ENCODE data around the gene STK17B.
"Not testable (repeated sequence)": the region's sequence is repeated elsewhere in the genome, so short reads cannot be mapped to it uniquely, and the experiment has no call there.

Gene STK17B

GRCh38 chr2:196171248-196171871 lies at the start of gene STK17B:
TSS of gene STK17B (minus strand) at chr2:196171578. CDS start at chr2:196163383, 8,195 bp downstream.
- DNase-seq: peak; percentile 82

GRCh38 chr2:196220671-196221070 lies 49.3 kb upstream of the STK17B start:
- DNase-seq: no peak

- no peak for DNase-seq
These were observed 48.3 kb upstream of the STK17B start for GRCh38 chr2:196219671-196220070.

GRCh38 chr2:196218106-196218505 lies 46.7 kb upstream of the STK17B start:
- no peak for DNase-seq

- DNase-seq: no peak
These were observed 45.7 kb upstream of the STK17B start for GRCh38 chr2:196217116-196217515.

- DNase-seq: no peak
These were observed 44.0 kb upstream of the STK17B start for GRCh38 chr2:196215376-196215775.

- DNase-seq: no peak
These were observed 42.8 kb upstream of the STK17B start for GRCh38 chr2:196214156-196214555.

GRCh38 chr2:196213252-196213980 lies 42.0 kb upstream of the STK17B start:
- DNase-seq: no peak

- DNase-seq: no peak
These were observed 37.5 kb upstream of the STK17B start for GRCh38 chr2:196208915-196209314.

- DNase-seq: no peak
These were observed 35.4 kb upstream of the STK17B start for GRCh38 chr2:196206804-196207203.

- no peak for DNase-seq
These were observed 34.6 kb upstream of the STK17B start for GRCh38 chr2:196205881-196206435.

GRCh38 chr2:196205011-196205766 lies 33.8 kb upstream of the STK17B start:
- DNase-seq: no peak

- no peak for DNase-seq
These were observed 30.0 kb upstream of the STK17B start for GRCh38 chr2:196201229-196202009.

- no peak for DNase-seq
These were observed 29.2 kb upstream of the STK17B start for GRCh38 chr2:196200557-196200956.

GRCh38 chr2:196195758-196196157 lies 24.4 kb upstream of the STK17B start:
- DNase-seq: no peak

GRCh38 chr2:196195302-196195701 lies 23.9 kb upstream of the STK17B start:
- no peak for DNase-seq

- no peak for DNase-seq
These were observed 20.2 kb upstream of the STK17B start for GRCh38 chr2:196191541-196191940.

- no peak for DNase-seq
These were observed 16.6 kb upstream of the STK17B start for GRCh38 chr2:196187898-196188458.

GRCh38 chr2:196187175-196187700 lies 15.9 kb upstream of the STK17B start:
- DNase-seq: not testable (repeated sequence)

- DNase-seq: no peak
These were observed 15.0 kb upstream of the STK17B start for GRCh38 chr2:196186266-196186980.

- DNase-seq: no peak
These were observed 13.5 kb upstream of the STK17B start for GRCh38 chr2:196184921-196185320.
